ENCODE measurements around the gene TRPC3. TPM values are rescaled to one million over a fixed set of nuclear protein-coding genes. Genes with fewer than 3 reads are reported as not detected.

Gene TRPC3
- total RNA-seq (2012; rRNA removed) = under 0.01 TPM in 1 of 2 replicates, not detected in the other

DNA sequence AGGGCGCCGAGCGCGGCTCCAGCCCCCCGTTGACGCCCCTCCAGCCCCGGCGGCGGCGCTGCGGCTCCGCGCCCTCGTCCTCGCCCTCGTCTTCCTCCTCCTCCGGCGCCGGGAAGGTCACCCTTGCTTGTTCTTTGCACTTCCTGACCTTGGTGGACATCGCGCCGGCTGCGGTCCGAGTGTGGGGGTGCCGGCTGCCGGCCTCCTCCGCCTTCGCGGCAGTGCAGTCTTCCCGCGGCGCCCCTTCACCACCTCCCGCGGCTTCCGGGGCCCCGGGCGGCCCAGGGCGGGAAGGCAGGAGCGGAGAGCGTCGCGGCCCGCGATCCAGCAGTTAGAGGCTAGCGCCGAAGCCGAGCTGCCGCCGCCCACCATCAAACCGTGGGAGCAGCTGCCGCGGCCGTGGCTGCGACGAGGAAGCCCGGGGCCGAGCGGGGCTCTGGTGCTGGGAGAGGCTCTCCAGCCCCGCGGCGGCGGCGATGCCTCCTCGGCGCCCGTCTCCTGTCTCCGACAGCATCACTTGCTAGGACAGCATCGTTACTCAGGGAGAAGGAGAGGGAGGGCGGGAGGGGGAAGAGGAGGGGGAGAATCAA, at the start of gene TRPC3:
Gene TRPC3 (minus strand): TSS at position 540 of the 590 bp plus-strand sequence. CDS start 380 bp downstream, at position 160.
- Histone ChIP-seq H3K4me3 (ENCODE audit: low read length) (peak within 1 kb of the TSS; percentile 70), H3K27me3 (ENCODE audit: control insufficient read depth, insufficient read depth, low read length) (no peaks in the 10 kb centered on the region), H3K9ac (ENCODE audit: low read depth, low read length) (peak within 1 kb of the TSS; percentile 53), H3K36me3 (ENCODE audit: insufficient read depth, low read length) (no peaks in the 10 kb centered on the region), H3K9me3 (replicated peaks; ENCODE audit: low read length) (no peaks in the 10 kb centered on the region), H3K4me2 (ENCODE audit: low read length) (peak within 1 kb of the TSS; percentile 85), H3K4me1 (ENCODE audit: control insufficient read depth, insufficient read depth, low read length) (peaks cover 3% of the 10 kb centered on the region)

DNA sequence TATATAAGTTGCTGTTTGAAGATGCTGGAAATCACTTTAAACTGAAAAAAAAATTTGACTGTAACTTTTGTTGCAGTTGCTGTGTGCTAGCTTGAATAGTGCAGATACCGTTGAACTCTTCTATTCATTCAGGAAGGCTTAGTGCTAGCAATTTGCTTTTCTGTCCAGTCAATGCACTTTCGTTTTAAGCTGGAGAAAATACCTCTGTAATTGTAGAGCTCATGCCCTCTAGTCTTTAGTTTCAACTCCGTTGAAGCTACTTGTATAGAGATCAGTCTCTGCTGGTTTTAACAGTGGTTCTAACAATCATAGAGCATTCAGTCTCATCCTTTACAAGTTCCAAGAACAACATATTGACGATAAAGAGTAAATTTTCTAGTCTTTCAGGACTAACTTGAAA, 49.0 kb upstream of the TRPC3 start:
- peaks cover 6% of the 10 kb centered on the region for H3K27me3 ChIP-seq (ENCODE audit: control insufficient read depth, insufficient read depth, low read length)

DNA sequence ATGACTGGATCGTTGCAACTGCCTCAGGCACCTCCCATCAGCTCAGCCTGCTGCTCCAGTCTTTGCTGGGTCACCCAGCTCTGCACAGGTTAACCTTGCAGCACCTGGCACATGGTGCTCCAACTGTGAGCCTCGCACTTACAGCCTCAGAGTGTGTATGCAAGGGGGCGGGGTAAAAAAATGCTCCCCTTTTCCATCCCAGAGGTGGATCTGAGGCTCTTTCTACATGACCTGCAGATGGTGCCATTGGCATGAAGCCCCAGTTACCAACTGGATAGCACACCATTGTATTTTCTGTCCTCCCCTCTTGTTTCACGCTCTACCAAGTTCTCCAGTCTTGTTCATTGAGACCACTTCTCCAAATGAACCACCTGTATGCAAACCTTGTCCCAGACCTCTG, 46.2 kb upstream of the TRPC3 start:
- no peak overlapping the region for H3K4me3 ChIP-seq (ENCODE audit: low read length)
- H3K9me3 ChIP-seq (replicated peaks; ENCODE audit: low read length) = no peaks in the 10 kb centered on the region
- H3K9ac ChIP-seq (ENCODE audit: low read depth, low read length) = no peak overlapping the region
- H3K27me3 ChIP-seq (ENCODE audit: control insufficient read depth, insufficient read depth, low read length) = peaks cover 6% of the 10 kb centered on the region
- no peaks in the 10 kb centered on the region for H3K4me1 ChIP-seq (ENCODE audit: control insufficient read depth, insufficient read depth, low read length)
- H3K36me3 ChIP-seq (ENCODE audit: insufficient read depth, low read length) = no peaks in the 10 kb centered on the region
- H3K4me2 ChIP-seq (ENCODE audit: low read length) = no peak overlapping the region

More for the DNA sequence above, 49.0 kb upstream of the TRPC3 start:
- Histone ChIP-seq H3K4me3 (ENCODE audit: low read length) (no peak overlapping the region), H3K4me2 (ENCODE audit: low read length) (no peak overlapping the region), H3K4me1 (ENCODE audit: control insufficient read depth, insufficient read depth, low read length) (peaks cover 5% of the 10 kb centered on the region), H3K36me3 (ENCODE audit: insufficient read depth, low read length) (no peaks in the 10 kb centered on the region), H3K9me3 (replicated peaks; ENCODE audit: low read length) (no peaks in the 10 kb centered on the region), H3K9ac (ENCODE audit: low read depth, low read length) (no peak overlapping the region)

DNA sequence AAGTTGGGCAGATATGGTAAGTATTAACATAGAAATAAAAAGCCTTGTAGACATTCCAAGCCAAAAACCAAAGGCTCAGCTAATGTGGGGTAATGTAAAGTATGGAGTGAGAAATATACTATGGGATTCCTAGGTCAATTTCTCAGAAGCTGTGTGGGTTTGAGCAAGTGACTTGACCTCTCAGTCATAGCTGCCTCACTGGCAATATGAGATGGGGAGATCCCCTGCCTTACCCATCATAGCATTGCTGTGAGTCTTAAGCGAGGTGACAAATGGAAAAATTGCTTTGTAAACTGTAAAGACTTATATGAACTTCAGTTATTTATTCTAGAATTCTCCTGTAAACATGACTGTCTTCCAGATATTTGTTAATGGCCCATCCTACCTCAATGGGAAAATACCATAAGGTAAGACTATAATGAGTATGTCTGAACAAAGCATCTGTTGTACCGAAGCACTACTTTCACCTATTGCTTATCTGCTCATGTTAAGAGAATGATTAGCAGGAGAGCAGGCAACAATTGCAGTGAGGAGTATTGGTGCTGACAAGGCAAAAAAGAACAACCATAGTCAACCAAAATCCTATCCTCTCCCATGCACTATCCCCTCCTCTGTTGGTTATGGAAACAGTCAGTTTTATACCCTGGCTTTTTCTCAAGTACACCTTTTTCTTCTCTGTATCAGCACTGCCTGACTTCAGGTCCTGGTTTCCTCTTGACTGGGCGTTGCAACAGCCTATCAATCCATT, 44.1 kb upstream of the TRPC3 start:
- Histone ChIP-seq H3K9ac (ENCODE audit: low read depth, low read length) (no peak overlapping the region), H3K4me3 (ENCODE audit: low read length) (no peak overlapping the region), H3K27me3 (ENCODE audit: control insufficient read depth, insufficient read depth, low read length) (peaks cover 6% of the 10 kb centered on the region), H3K4me2 (ENCODE audit: low read length) (no peak overlapping the region), H3K4me1 (ENCODE audit: control insufficient read depth, insufficient read depth, low read length) (no peaks in the 10 kb centered on the region), H3K9me3 (replicated peaks; ENCODE audit: low read length) (no peaks in the 10 kb centered on the region), H3K36me3 (ENCODE audit: insufficient read depth, low read length) (no peaks in the 10 kb centered on the region)

DNA sequence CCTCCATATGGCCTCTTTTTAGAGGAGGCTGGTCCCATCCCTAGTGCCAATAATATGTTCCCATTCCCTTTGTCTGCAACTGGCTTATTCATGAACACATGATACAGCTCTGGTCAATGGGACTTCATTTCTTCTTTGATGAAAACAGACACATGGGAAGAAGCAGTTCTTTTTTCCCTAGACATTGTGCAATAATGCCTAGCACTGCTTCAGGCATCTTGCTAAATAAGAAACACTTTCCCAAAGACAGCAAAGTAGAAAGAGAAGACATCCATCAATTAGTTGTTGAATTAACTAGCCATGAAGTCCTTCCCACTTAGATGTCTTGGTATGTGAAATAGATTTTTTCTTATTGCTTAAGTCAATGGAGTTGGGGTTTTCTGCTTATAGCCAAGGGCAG, 40.1 kb upstream of the TRPC3 start:
- no peaks in the 10 kb centered on the region for H3K4me1 ChIP-seq (ENCODE audit: control insufficient read depth, insufficient read depth, low read length)
- no peak overlapping the region for H3K4me2 ChIP-seq (ENCODE audit: low read length)
- no peaks in the 10 kb centered on the region for H3K36me3 ChIP-seq (ENCODE audit: insufficient read depth, low read length)
- H3K4me3 ChIP-seq (ENCODE audit: low read length) = no peak overlapping the region
- no peak overlapping the region for H3K9ac ChIP-seq (ENCODE audit: low read depth, low read length)
- no peaks in the 10 kb centered on the region for H3K9me3 ChIP-seq (replicated peaks; ENCODE audit: low read length)
- peaks cover 3% of the 10 kb centered on the region for H3K27me3 ChIP-seq (ENCODE audit: control insufficient read depth, insufficient read depth, low read length)

DNA sequence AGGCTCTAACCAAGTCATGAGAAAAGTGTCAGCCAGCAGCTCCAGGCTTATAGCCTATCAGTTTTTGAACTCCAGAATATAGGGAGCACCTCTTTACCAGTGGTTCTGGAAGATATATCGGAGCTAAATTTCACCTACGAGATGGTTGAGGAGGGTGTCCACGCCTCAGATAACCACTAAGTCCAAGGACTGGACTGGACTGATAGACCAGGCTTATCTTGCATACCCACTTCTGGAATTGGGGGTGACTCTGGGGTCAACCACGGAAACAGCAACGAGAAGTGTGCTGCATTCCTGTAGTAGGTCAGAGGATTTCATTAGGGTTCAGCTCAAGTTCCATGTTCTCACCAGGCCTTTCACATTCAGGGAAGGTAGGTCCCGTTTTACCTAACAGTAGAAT, 38.6 kb upstream of the TRPC3 start:
- H3K36me3 ChIP-seq (ENCODE audit: insufficient read depth, low read length) = no peaks in the 10 kb centered on the region
- H3K9ac ChIP-seq (ENCODE audit: low read depth, low read length) = no peak overlapping the region
- no peaks in the 10 kb centered on the region for H3K4me1 ChIP-seq (ENCODE audit: control insufficient read depth, insufficient read depth, low read length)
- no peaks in the 10 kb centered on the region for H3K27me3 ChIP-seq (ENCODE audit: control insufficient read depth, insufficient read depth, low read length)
- no peaks in the 10 kb centered on the region for H3K9me3 ChIP-seq (replicated peaks; ENCODE audit: low read length)
- H3K4me2 ChIP-seq (ENCODE audit: low read length) = no peak overlapping the region
- H3K4me3 ChIP-seq (ENCODE audit: low read length) = no peak overlapping the region

DNA sequence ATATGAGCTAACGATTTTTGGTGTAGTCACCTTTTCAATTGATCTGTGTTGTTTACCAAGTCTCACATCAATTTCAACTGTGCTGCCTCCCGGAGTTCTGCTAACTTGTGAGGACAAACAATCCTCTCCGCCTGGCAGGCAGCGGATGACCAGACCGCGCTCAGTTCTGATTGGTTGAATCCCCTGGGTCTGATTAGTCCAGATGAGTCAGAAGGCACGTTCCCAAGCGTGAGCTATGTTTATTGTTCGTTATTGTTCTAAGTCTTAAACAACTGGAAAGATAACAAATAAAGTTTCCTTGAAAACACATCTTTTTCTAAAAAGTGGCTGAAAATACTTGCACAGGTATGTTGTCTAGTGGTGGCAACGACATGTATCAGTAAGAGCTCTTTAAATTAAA, 37.9 kb upstream of the TRPC3 start:
- no peaks in the 10 kb centered on the region for H3K36me3 ChIP-seq (ENCODE audit: insufficient read depth, low read length)
- no peak overlapping the region for H3K9ac ChIP-seq (ENCODE audit: low read depth, low read length)
- H3K9me3 ChIP-seq (replicated peaks; ENCODE audit: low read length) = no peaks in the 10 kb centered on the region
- H3K4me2 ChIP-seq (ENCODE audit: low read length) = no peak overlapping the region
- no peaks in the 10 kb centered on the region for H3K27me3 ChIP-seq (ENCODE audit: control insufficient read depth, insufficient read depth, low read length)
- H3K4me3 ChIP-seq (ENCODE audit: low read length) = no peak overlapping the region
- no peaks in the 10 kb centered on the region for H3K4me1 ChIP-seq (ENCODE audit: control insufficient read depth, insufficient read depth, low read length)

DNA sequence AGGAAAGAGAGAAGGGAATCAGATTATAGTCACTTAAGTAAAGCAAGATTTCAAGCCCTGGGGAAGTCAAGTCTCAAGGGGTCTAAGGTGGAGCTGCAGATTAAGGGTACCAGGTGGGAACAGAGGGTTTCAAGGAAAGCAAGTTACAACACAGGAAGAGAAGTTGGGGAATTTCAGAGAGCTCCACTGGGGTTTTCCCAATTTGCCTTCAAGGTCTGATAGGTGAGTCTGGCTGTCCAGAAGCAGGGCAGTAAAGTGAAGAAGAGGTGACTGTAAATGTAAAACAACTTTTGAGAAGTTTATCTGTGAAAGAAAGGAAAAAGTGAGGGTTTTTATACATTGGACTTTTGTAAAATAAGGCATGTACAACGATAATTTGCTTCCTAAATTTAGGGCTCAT, 37.1 kb upstream of the TRPC3 start:
- H3K9ac ChIP-seq (ENCODE audit: low read depth, low read length) = no peak overlapping the region
- H3K27me3 ChIP-seq (ENCODE audit: control insufficient read depth, insufficient read depth, low read length) = no peaks in the 10 kb centered on the region
- H3K9me3 ChIP-seq (replicated peaks; ENCODE audit: low read length) = no peaks in the 10 kb centered on the region
- H3K4me1 ChIP-seq (ENCODE audit: control insufficient read depth, insufficient read depth, low read length) = no peaks in the 10 kb centered on the region
- no peak overlapping the region for H3K4me2 ChIP-seq (ENCODE audit: low read length)
- no peaks in the 10 kb centered on the region for H3K36me3 ChIP-seq (ENCODE audit: insufficient read depth, low read length)
- H3K4me3 ChIP-seq (ENCODE audit: low read length) = no peak overlapping the region

DNA sequence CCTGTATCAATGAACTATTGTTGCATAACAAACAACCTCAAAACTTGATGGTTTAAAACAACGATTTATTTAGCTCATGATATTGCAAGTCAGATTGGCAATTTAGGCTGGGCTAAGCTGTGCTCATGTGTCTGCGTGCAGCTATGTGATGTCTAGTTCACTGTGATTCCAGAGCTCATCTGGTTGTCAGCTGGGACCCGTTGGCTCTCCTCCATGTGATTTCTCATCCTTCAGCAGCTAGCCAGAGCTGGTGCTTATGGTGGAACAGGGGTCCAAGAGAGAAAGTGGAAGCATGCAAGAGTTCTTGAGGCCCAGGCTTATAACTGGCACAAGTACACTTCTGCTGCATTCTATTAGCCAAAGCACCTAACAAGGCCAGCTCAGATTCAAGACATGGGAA, 28.8 kb upstream of the TRPC3 start:
- Histone ChIP-seq H3K4me3 (ENCODE audit: low read length) (no peak overlapping the region), H3K4me2 (ENCODE audit: low read length) (no peak overlapping the region), H3K9ac (ENCODE audit: low read depth, low read length) (no peak overlapping the region), H3K9me3 (replicated peaks; ENCODE audit: low read length) (no peaks in the 10 kb centered on the region), H3K4me1 (ENCODE audit: control insufficient read depth, insufficient read depth, low read length) (no peaks in the 10 kb centered on the region), H3K27me3 (ENCODE audit: control insufficient read depth, insufficient read depth, low read length) (no peaks in the 10 kb centered on the region), H3K36me3 (ENCODE audit: insufficient read depth, low read length) (no peaks in the 10 kb centered on the region)

DNA sequence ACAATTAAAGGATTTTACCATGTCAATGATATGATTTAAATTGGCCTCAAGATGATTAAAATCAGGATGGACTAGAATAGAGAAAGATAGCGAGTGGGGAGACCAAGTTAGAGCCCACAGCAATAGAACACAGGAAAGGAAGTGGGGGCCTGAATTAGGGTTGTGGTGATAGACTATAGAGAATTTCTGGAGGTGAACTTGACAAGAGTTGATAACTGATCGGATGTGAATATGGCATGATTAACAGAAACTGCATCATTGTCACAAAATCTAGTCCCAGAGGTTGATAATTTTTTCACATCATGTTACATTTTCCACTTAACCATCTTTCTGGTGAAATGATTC, 26.3 kb upstream of the TRPC3 start:
- Histone ChIP-seq H3K27me3 (ENCODE audit: control insufficient read depth, insufficient read depth, low read length) (no peaks in the 10 kb centered on the region), H3K4me2 (ENCODE audit: low read length) (no peak overlapping the region), H3K4me1 (ENCODE audit: control insufficient read depth, insufficient read depth, low read length) (no peaks in the 10 kb centered on the region), H3K9me3 (replicated peaks; ENCODE audit: low read length) (no peaks in the 10 kb centered on the region), H3K9ac (ENCODE audit: low read depth, low read length) (no peak overlapping the region), H3K36me3 (ENCODE audit: insufficient read depth, low read length) (no peaks in the 10 kb centered on the region), H3K4me3 (ENCODE audit: low read length) (no peak overlapping the region)

DNA sequence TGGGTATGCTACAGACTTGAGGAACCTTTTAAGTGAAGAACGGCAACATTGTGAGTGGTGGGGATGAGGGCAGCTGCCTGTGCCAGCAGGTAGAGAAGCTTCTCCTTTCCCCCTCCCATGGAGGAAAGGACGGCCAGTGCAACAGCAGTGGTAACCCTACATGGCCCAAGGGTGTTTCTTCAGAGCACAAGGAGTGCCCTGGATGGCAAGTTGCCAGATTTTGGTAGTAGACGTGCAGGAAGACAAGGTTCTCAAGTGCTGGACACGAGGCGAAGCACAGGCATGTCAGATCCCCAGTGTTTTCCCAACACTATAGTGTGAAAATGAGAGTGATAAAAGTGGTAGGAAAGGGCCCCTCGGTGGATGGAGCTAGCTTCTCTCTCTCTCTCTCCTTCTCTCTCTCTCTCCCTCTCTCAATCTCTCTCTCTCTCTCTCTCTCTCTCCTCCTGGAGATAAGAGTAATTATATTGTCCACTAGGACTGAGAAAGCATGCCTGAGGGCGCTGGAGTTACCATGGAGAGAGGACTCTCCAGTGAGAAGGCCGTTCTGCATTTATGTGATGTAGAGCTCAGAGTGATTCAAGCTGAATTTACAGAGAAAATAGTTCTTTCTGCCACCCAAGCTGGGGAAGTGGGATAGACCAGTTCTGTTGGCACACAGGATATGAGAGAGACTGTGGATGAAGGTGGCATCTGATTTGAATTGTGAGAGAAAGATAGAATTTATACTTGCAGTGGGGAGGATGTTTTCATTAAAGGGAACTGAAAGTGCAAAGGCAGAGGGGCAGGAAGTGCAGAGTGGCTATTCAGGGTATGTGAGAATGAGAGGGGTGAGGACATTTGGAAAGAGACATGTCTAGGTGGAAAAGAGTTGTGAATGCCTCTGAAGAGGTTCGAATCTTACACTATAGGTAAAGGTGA, 25.7 kb upstream of the TRPC3 start:
- H3K4me3 ChIP-seq (ENCODE audit: low read length) = no peak overlapping the region
- no peaks in the 10 kb centered on the region for H3K4me1 ChIP-seq (ENCODE audit: control insufficient read depth, insufficient read depth, low read length)
- H3K27me3 ChIP-seq (ENCODE audit: control insufficient read depth, insufficient read depth, low read length) = no peaks in the 10 kb centered on the region
- H3K9me3 ChIP-seq (replicated peaks; ENCODE audit: low read length) = no peaks in the 10 kb centered on the region
- no peaks in the 10 kb centered on the region for H3K36me3 ChIP-seq (ENCODE audit: insufficient read depth, low read length)
- H3K9ac ChIP-seq (ENCODE audit: low read depth, low read length) = no peak overlapping the region
- H3K4me2 ChIP-seq (ENCODE audit: low read length) = no peak overlapping the region

Data from skeletal muscle satellite cell (primary cell).